ENCODE data around the gene TMEM139. TPM values are rescaled to one million over a fixed set of nuclear protein-coding genes. Genes with fewer than 3 reads are reported as not detected.

Gene TMEM139
- total RNA-seq, 1 donor from 2014 or later, result 0.47 TPM

- Mint-ChIP-seq H3K27me3 (no peaks in the 10 kb centered on the region), H3K36me3 (ENCODE audit: low read depth) (no peaks in the 10 kb centered on the region), H3K4me1 (peaks cover 52% of the 10 kb centered on the region), H3K27ac (peak overlapping the region; percentile 85), H3K9me3 (peaks cover 7% of the 10 kb centered on the region), H3K4me3 (no peak overlapping the region)
- no peak for TF ChIP-seq CTCF (IDR thresholded peaks at IDR 0.05)
- POLR2A ChIA-PET, result interaction anchor here (1.2 kb wide), 1 partner anchor 31 kb away, joined by 4 read pairs; the partner anchor contains the start of gene CASP2
- ATAC-seq (ENCODE audit: low read depth) (no peak), DNase-seq (no peak)
- CTCF ChIA-PET, result interaction anchor here (0.8 to 3.6 kb wide), 6 partner anchors 12 to 160 kb away, joined by 3 to 19 read pairs (median 3); no protein-coding TSS in a partner anchor
- intact Hi-C loops (cut with micrococcal nuclease), result loop anchor here (5.0 kb wide), 1 partner anchor 449 kb away; no protein-coding TSS in a partner anchor
These were observed 28.4 kb upstream of the TMEM139 start for GRCh38 chr7:143256325-143256724.

- ATAC-seq (ENCODE audit: low read depth), result peak; percentile 89
- Mint-ChIP-seq H3K27ac (peak overlapping the region; percentile 85), H3K27me3 (no peaks in the 10 kb centered on the region), H3K4me3 (no peak overlapping the region), H3K9me3 (peaks cover 7% of the 10 kb centered on the region), H3K36me3 (ENCODE audit: low read depth) (no peaks in the 10 kb centered on the region), H3K4me1 (peaks cover 47% of the 10 kb centered on the region)
- no peak for TF ChIP-seq CTCF (IDR thresholded peaks at IDR 0.05)
- no peak for DNase-seq
- ChIA-PET POLR2A (interaction anchor here (1.2 kb wide), 1 partner anchor 31 kb away, joined by 4 read pairs; the partner anchor contains the start of gene CASP2), CTCF (interaction anchor here (0.7 to 3.6 kb wide), 4 partner anchors 17 to 73 kb away, joined by 3 to 19 read pairs (median 3); no protein-coding TSS in a partner anchor)
- intact Hi-C loops (cut with micrococcal nuclease), result loop anchor here (1.0 to 5.0 kb wide), 3 partner anchors 17 to 450 kb away; partner anchors contain the start of gene CASP2
These were observed 27.8 kb upstream of the TMEM139 start for GRCh38 chr7:143256932-143257331.

GRCh38 chr7:143257501-143257900, 27.3 kb upstream of the TMEM139 start:
- Mint-ChIP-seq H3K27ac (peak overlapping the region; percentile 15), H3K27me3 (no peaks in the 10 kb centered on the region), H3K4me1 (peaks cover 47% of the 10 kb centered on the region), H3K36me3 (ENCODE audit: low read depth) (no peaks in the 10 kb centered on the region), H3K9me3 (peaks cover 6% of the 10 kb centered on the region), H3K4me3 (no peak overlapping the region)
- ChIA-PET POLR2A (no interaction called here), CTCF (interaction anchor here (0.7 to 3.6 kb wide), 4 partner anchors 8 to 73 kb away, joined by 3 to 19 read pairs (median 3); no protein-coding TSS in a partner anchor)
- intact Hi-C loops (cut with micrococcal nuclease), result loop anchor here (1.0 to 5.0 kb wide), 3 partner anchors 17 to 450 kb away; partner anchors contain the start of gene CASP2
- DNase-seq, result no peak
- ATAC-seq (ENCODE audit: low read depth), result no peak
- no peak for TF ChIP-seq CTCF (IDR thresholded peaks at IDR 0.05)

GRCh38 chr7:143258831-143259230, 25.9 kb upstream of the TMEM139 start:
- TF ChIP-seq CTCF (IDR thresholded peaks at IDR 0.05), result no peak
- Mint-ChIP-seq H3K27me3 (no peaks in the 10 kb centered on the region), H3K4me1 (peaks cover 56% of the 10 kb centered on the region), H3K36me3 (ENCODE audit: low read depth) (peaks cover 5% of the 10 kb centered on the region), H3K4me3 (peak overlapping the region; percentile 41), H3K27ac (peak overlapping the region; percentile 77), H3K9me3 (peaks cover under 1% of the 10 kb centered on the region)
- DNase-seq (no peak), ATAC-seq (ENCODE audit: low read depth) (no peak)
- intact Hi-C loops (cut with micrococcal nuclease), result loop anchor here (5.0 kb wide), 1 partner anchor 452 kb away; no protein-coding TSS in a partner anchor
- ChIA-PET CTCF (interaction anchor here (1.1 to 1.3 kb wide), 3 partner anchors 10 to 41 kb away, joined by 3 to 5 read pairs (median 3); no protein-coding TSS in a partner anchor), POLR2A (interaction anchor here (0.7 to 1.1 kb wide), 4 partner anchors 29 to 670 kb away, joined by 3 to 5 read pairs (median 4); partner anchors contain the start of gene CASP2)

- CTCF ChIA-PET, result interaction anchor here (4.2 kb wide), 1 partner anchor 19 kb away, joined by 24 read pairs; no protein-coding TSS in a partner anchor
- no peak for TF ChIP-seq CTCF (IDR thresholded peaks at IDR 0.05)
- Mint-ChIP-seq H3K27me3 (no peaks in the 10 kb centered on the region), H3K36me3 (ENCODE audit: low read depth) (peaks cover 9% of the 10 kb centered on the region), H3K27ac (peak overlapping the region; percentile 77), H3K4me1 (peaks cover 65% of the 10 kb centered on the region), H3K9me3 (no peaks in the 10 kb centered on the region), H3K4me3 (no peak overlapping the region)
- POLR2A ChIA-PET, result no interaction called here
- ATAC-seq (ENCODE audit: low read depth) (no peak), DNase-seq (no peak)
- intact Hi-C loops (cut with micrococcal nuclease), result loop anchor here (5.0 kb wide), 1 partner anchor 452 kb away; no protein-coding TSS in a partner anchor
These were observed 25.0 kb upstream of the TMEM139 start for GRCh38 chr7:143259765-143260164.

Data from activated B cell treated with CpG ODN at 0.5 μM for 24 hours (primary cell).